Right ventricle myocardium inferior (tissue), 1 donor: ENCODE measurements around the gene NAAA. TPM values are rescaled to one million over a fixed set of nuclear protein-coding genes. Genes with fewer than 3 reads are reported as not detected.
"Not testable (repeated sequence)": the region's sequence is repeated elsewhere in the genome, so short reads cannot be mapped to it uniquely, and the experiment has no call there.

Experiments
- ATAC-seq: fragments of 200-7000 bp; cut with Tn5 transposase; one replicate; pipeline ENCODE4 v1.9.1; 2020; ENCODE audit warnings: mild to moderate bottlenecking, moderate library complexity
- DNase-seq: peaks from one replicate; pipeline ENCODE4 v3.0.0; 2021; ENCODE audit errors: missing footprints
- intact Hi-C: fragments of 100-400 bp; cut with DNase I; formaldehyde crosslinking; loops from one replicate; pipeline ENCODE4 v1.11.0; 2022
- long read RNA-seq: library from polyadenylated mRNA; unstranded; transcript quantifications from one replicate; pipeline ENCODE4 v2.0.0, GENCODE V29; 2021
- total RNA-seq: library from RNA; stranded (reverse); fragmentation: NEBNext Ultra II Directional; extraction: Animal tissue kit (Norgen Biotek cat#: 25700); gene quantifications from one replicate; pipeline ENCODE4 v1.2.1, GENCODE V29; 2021
- donor health status: DM: no; HTN: yes; CAD: no; lungs with severe emphysema.

Gene NAAA
- 9.1 TPM for total RNA-seq
- long read RNA-seq, partial matches to known transcripts: 0 of 6 reads
- long read RNA-seq, other reads (novel, unspliced or antisense): 2 of 6 reads

GRCh38 chr4:75940692-75941253 lies at the start of gene NAAA:
Gene NAAA (minus strand): TSS chr4:75941013. CDS start chr4:75940949, 64 bp downstream.
- intact Hi-C loops: no loop called here
- peak; percentile 89 for DNase-seq
- peak; percentile 94 for ATAC-seq

DNA sequence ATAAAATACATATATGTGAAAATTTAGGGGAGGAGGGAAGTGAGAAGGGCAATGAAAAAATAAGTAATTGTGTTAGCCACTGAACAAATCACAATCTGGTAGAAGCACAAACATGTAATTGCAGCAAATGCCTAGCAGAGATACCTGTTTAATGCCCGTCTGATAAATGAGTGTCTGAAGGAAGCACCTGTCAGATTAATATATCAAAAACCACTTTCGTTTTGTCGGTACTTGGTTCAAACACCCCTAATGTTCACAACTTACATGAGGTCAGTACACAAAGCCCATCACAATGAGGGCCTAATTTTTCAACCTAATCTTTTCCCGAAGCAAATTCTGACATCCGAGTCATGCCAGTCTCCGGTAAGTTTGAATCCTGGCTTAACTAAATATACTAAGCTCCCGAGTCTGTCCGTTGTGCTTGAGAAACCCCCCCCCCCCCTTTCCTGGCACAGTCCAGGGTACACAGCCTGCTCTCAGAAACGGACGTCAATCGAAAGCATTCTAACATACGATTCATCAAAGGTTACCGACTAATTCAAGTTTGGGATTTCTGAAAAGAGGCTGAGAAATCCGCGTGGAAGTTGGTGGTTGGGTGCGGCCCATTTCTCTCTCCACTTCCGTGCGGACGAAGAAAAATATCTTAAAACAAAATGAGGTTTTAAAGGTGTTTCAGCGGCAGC lies 49.2 kb upstream of the NAAA start:
- DNase-seq: no peak
- intact Hi-C loops: loop anchor here (5.0 kb wide), 1 partner anchor 97 kb away; no protein-coding TSS in a partner anchor
- no peak for ATAC-seq

- no peak for DNase-seq
- no peak for ATAC-seq
- intact Hi-C loops: no loop called here
Observed at GRCh38 chr4:75985116-75985515, 44.3 kb upstream of the NAAA start.

DNA sequence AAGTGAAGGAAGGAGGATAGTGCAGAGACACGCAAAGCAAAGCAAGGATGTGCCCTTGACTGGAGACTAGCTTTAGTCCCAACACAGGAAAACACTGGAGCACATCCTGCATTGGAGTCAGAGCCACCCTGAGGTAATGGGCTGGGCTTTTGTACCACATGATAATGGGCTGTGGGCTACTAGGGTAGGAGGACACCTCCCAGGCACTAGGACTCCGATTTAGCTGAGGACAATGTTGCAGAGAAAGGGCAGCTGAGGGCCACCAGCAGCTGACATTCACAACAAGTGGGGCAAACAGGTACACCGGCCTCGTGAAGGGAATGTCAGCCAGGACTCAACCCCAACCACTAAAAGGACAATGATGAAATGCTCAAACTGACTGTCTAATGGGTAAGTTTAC lies 39.8 kb upstream of the NAAA start:
- no peak for ATAC-seq
- intact Hi-C loops: no loop called here
- DNase-seq: no peak

GRCh38 chr4:75976177-75976576 lies 35.4 kb upstream of the NAAA start:
- DNase-seq (no peak), ATAC-seq (no peak)
- intact Hi-C loops: no loop called here

GRCh38 chr4:75973766-75974165 lies 33.0 kb upstream of the NAAA start:
- DNase-seq: no peak
- intact Hi-C loops: no loop called here
- no peak for ATAC-seq

DNA sequence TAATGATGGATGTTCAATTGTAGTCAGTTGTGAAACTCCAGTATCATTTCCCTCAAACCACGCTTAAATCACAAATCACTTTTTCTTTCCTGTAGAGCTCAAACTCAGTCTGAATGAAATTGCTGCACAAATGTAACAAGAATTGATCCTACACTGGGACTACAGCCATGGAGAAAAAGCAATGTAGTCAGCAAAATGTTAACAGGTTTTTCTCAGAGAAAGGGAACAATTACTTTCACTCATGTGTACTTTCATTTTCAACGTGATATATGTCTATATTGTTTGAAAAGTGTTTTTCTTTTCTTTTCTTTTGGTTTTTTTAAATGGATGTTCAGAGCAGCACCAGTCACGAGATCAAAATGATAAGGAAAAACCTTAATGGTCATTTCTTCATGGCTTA lies 27.3 kb upstream of the NAAA start:
- DNase-seq (no peak), ATAC-seq (no peak)
- intact Hi-C loops: no loop called here

DNA sequence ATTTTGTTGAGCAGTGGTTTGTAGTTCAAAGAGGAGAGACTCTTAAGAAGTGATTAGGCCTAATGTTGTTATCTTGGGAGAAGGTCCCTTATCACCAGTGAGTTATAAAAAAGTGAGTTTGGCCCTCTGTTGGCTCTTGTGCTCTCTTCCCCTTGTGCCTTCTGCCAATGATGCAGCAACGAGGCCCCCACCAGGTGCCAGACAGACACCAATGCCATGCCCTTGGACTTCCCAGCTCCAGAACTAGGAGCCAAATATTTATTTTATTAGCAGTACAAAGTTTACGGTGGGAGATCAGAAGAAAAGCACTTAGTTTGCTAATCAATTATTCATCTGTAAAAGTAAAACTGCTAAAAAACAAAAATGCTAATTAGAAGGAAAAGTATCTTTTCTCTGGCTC lies 22.7 kb upstream of the NAAA start:
- DNase-seq: no peak
- ATAC-seq: no peak
- intact Hi-C loops: no loop called here

GRCh38 chr4:75962072-75962471 lies 21.3 kb upstream of the NAAA start:
- intact Hi-C loops, ATAC-seq, DNase-seq: not testable (repeated sequence)

- DNase-seq, ATAC-seq, intact Hi-C loops: not testable (repeated sequence)
Observed at GRCh38 chr4:75958546-75958945, 17.7 kb upstream of the NAAA start.

DNA sequence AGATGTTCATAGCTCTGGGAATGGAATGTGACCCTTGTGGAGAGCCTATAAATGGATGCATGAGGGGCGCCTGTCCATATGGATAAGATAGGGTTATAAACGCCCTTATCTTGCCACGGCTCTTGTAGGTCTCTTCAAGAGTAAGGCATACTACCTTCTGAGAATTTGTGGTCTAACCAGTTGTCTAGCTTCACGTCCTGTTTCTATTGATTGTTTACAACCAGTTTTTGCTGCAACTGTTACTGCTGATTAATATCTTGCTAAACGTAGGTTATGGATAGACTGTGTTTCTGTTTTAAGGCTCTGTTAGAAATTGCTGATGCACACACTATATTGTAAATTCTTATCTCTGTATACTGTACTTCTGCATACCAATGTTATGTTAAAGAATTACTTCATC lies 14.0 kb upstream of the NAAA start:
- DNase-seq, intact Hi-C loops: not testable (repeated sequence)

DNA sequence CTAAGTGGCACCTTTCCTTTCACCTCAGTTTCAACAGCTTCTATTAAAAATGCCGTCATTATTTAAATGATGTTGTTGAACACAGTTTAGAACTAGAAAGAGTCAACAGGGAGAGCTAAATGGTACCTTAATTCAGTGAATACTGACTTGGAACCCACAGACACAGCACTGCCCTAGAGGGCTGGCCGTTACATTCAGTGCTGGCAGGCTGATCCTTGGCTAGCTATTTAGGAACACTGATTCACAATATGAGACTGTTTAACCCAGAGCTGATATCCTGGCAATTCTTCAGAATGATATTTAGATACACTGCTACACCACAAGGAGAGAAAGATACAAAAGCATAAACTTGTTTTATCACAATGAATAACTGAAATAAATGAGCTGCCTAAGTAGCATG lies 12.7 kb upstream of the NAAA start:
- ATAC-seq: no peak

More for the DNA sequence above, 14.0 kb upstream of the NAAA start:
- ATAC-seq: not testable (repeated sequence)

GRCh38 chr4:75950213-75950815 lies 9.5 kb upstream of the NAAA start:
- DNase-seq (no peak), ATAC-seq (no peak)
- intact Hi-C loops: no loop called here

More for the DNA sequence above, 12.7 kb upstream of the NAAA start:
- no peak for DNase-seq
- intact Hi-C loops: no loop called here

DNA sequence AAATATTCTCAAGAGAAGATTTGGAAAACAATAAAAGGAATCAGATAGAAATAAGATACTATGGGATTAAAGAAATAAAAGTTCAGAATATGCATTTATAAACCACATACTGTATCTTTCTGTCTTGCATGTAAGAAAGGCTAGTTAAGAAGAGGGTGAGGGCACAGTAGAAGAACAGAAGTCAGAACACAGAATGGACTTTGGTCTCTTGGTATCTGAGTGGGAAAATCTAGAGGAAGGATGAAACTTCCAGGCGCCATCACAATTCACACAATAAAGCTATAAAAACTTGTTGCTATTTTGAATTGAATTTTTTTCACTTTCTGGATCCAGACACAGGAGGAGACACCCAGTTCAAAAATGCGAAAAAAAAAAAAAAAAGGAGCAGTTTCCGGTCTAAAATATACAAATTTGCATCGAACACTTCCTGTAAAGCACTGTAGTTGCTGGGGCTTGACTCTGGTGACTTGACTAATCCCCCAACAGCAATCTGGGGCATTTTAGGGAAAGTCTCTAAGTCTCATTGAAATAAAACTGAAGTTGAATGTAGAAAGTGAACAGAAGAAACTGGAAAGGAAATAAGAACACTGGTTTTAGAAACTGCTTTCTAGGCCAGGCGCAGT lies 8.1 kb upstream of the NAAA start:
- intact Hi-C loops: no loop called here
- no peak for DNase-seq
- no peak for ATAC-seq

GRCh38 chr4:75939890-75940691 lies 722 bp downstream of the NAAA start:
- ATAC-seq: peak; percentile 88
- intact Hi-C loops: no loop called here
- peak; percentile 91 for DNase-seq

DNA sequence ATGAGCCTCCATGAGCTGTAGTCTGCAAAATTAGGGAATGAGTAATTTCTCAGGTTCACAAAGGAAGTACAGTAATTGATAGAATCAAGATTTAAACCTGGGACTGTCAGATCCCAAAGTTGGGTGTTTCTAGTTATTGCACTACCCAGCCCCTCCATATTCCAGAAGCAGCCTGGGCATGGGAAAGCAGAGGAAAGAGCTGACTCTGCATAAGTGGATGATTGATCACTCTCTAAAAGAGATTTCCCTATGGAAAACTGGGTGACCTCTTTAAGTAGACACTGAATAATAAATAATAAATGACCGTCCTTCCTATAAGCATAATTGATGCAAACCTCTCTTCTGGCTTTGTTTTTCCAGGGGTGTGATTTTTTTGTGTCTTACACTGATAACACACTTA lies 5.2 kb downstream of the NAAA start:
- intact Hi-C loops: no loop called here
- DNase-seq: no peak
- no peak for ATAC-seq

- intact Hi-C loops: no loop called here
- DNase-seq (no peak), ATAC-seq (no peak)
Observed at GRCh38 chr4:75930152-75930551, 10.7 kb downstream of the NAAA start.

- DNase-seq, ATAC-seq, intact Hi-C loops: not testable (repeated sequence)
Observed at GRCh38 chr4:75924916-75925315, 15.9 kb downstream of the NAAA start.

DNA sequence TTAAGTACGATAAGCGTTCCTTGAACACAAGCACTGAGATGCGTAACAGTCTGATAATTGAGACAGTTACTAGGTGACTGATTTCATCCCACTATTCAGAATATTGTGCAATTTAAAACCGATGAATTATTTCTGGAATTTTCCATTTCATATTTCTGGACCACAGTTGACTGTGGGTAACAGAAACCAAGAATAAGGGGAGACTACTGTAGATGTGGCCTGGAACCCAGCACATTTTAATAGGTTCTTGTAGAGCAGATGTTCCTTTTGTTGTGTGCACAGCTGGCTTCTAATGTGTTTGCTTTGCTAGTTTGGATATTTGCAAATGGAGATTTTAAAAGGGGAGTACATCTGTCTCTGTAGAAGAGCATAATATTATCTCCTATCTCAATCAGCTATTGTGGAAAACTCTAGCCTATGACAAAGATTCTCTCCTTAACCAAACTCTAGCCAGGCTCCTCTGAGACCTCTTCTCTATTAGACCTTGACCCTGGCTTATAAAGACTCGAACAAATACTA lies 16.4 kb downstream of the NAAA start:
- intact Hi-C loops: no loop called here
- ATAC-seq (no peak), DNase-seq (no peak)
